Fibroblast of the conjunctiva (primary cell): Measurements from ENCODE around the gene CIROP.

Experiments
- DNase-seq: peaks from one replicate; pipeline ENCODE4 v3.0.0-alpha.2; 2010; ENCODE audit warnings: low read depth

Gene CIROP

GRCh38 chr14:23104591-23105347 is at the start of gene CIROP:
CIROP (minus strand) TSS chr14:23104989; CDS start chr14:23104920, 69 bp downstream.
- no peak for DNase-seq

GRCh38 chr14:23153851-23154796 is 49.3 kb upstream of the CIROP start:
- DNase-seq = peak; percentile 87

- DNase-seq = no peak
Measured at GRCh38 chr14:23151342-23151741, 46.6 kb upstream of the CIROP start.

- no peak for DNase-seq
Measured at GRCh38 chr14:23149745-23150144, 45.0 kb upstream of the CIROP start.

- no peak for DNase-seq
Measured at GRCh38 chr14:23148591-23149249, 43.9 kb upstream of the CIROP start.

- no peak for DNase-seq
Measured at GRCh38 chr14:23147676-23148075, 42.9 kb upstream of the CIROP start.

GRCh38 chr14:23146980-23147379 is 42.2 kb upstream of the CIROP start:
- DNase-seq = no peak

- no peak for DNase-seq
Measured at GRCh38 chr14:23146351-23146910, 41.6 kb upstream of the CIROP start.

- no peak for DNase-seq
Measured at GRCh38 chr14:23145794-23146350, 41.1 kb upstream of the CIROP start.

GRCh38 chr14:23143911-23144310 is 39.1 kb upstream of the CIROP start:
- no peak for DNase-seq

GRCh38 chr14:23142826-23143225 is 38.0 kb upstream of the CIROP start:
- no peak for DNase-seq

GRCh38 chr14:23141706-23142444 is 37.1 kb upstream of the CIROP start:
- DNase-seq = no peak

GRCh38 chr14:23140371-23140770 is 35.6 kb upstream of the CIROP start:
- DNase-seq = no peak

GRCh38 chr14:23139874-23140273 is 35.1 kb upstream of the CIROP start:
- DNase-seq = no peak

GRCh38 chr14:23137813-23138535 is 33.2 kb upstream of the CIROP start:
- DNase-seq = no peak

GRCh38 chr14:23137192-23137812 is 32.5 kb upstream of the CIROP start:
- DNase-seq = no peak

- DNase-seq = no peak
Measured at GRCh38 chr14:23136566-23137133, 31.9 kb upstream of the CIROP start.

GRCh38 chr14:23132970-23133369 is 28.2 kb upstream of the CIROP start:
- DNase-seq = no peak

- no peak for DNase-seq
Measured at GRCh38 chr14:23131482-23131881, 26.7 kb upstream of the CIROP start.

GRCh38 chr14:23130871-23131270 is 26.1 kb upstream of the CIROP start:
- no peak for DNase-seq
